CD8-positive, alpha-beta memory T cell (primary cell): ENCODE measurements around the gene KRTAP4-3. TPM values are rescaled to one million over a fixed set of nuclear protein-coding genes. Genes with fewer than 3 reads are reported as not detected.
"Not testable (repeated sequence)": the region's sequence is repeated elsewhere in the genome, so short reads cannot be mapped to it uniquely, and the experiment has no call there.

ENCODE experiments used
- CTCF ChIA-PET: fragments of 350-600 bp; sonication (Branson Sonifier 250); formaldehyde crosslinking; loops from one replicate; lab custom pipeline; 2021; ENCODE audit warnings: antibody characterized with exemption; lab: Charles Lee
- POLR2A ChIA-PET: fragments of 350-600 bp; sonication (Branson Sonifier 250); formaldehyde crosslinking; loops from one replicate; lab custom pipeline; 2021; ENCODE audit warnings: antibody characterized with exemption; lab: Charles Lee
- DNase-seq, 5 donors: peaks; one replicate each; pipeline versions ENCODE4 v3.0.0 to v3.0.0-alpha.2; 2020 to 2022; ENCODE audit warnings: mixed read lengths in 1 of 5
- H3K27ac ChIP-seq: one replicate; pipeline ENCODE4 v1.7.0; 2013; ENCODE audit warnings: low read depth, mild to moderate bottlenecking, low read length, moderate library complexity
- H3K27me3 ChIP-seq: 2 replicates; pipeline ENCODE4 v1.7.0; 2013; ENCODE audit warnings: low read length, mild to moderate bottlenecking; ENCODE audit not compliant: insufficient read depth, poor library complexity, severe bottlenecking
- H3K36me3 ChIP-seq: 2 replicates; pipeline ENCODE4 v1.7.0; 2013; ENCODE audit warnings: mild to moderate bottlenecking, low read length, moderate library complexity; ENCODE audit not compliant: insufficient read depth
- H3K4me1 ChIP-seq: 2 replicates; pipeline ENCODE4 v1.7.0; 2013; ENCODE audit warnings: mild to moderate bottlenecking, low read length, moderate library complexity; ENCODE audit not compliant: insufficient read depth
- H3K4me3 ChIP-seq: 2 replicates; pipeline ENCODE4 v1.7.0; 2013; ENCODE audit warnings: mild to moderate bottlenecking, low read length
- H3K9me3 ChIP-seq: 2 replicates; pipeline ENCODE4 v1.7.0; 2013; ENCODE audit warnings: mild to moderate bottlenecking, low read length
- H3K27ac Mint-ChIP-seq, 8 donors: one replicate each; pipeline ENCODE4 v1.8.0; 2020 to 2021; ENCODE audit warnings: mixed read lengths in 8 of 8, mild to moderate bottlenecking in 6 of 8, inconsistent platforms in 3 of 8, moderate library complexity in 3 of 8
- H3K27me3 Mint-ChIP-seq, 2 donors: one replicate each; pipeline ENCODE4 v1.8.0; 2020 to 2021; ENCODE audit warnings: mixed read lengths in 2 of 2, mild to moderate bottlenecking in 1 of 2, moderate library complexity in 1 of 2
- H3K36me3 Mint-ChIP-seq, 3 donors: one replicate each; pipeline ENCODE4 v1.8.0; 2020 to 2021; ENCODE audit warnings: mixed read lengths in 3 of 3, inconsistent platforms in 1 of 3, mild to moderate bottlenecking in 1 of 3
- H3K4me1 Mint-ChIP-seq, 3 donors: one replicate each; pipeline ENCODE4 v1.8.0; 2020 to 2021; ENCODE audit warnings: mixed read lengths in 3 of 3, inconsistent platforms in 1 of 3, mild to moderate bottlenecking in 1 of 3
- H3K4me3 Mint-ChIP-seq, 7 donors: one replicate each; pipeline ENCODE4 v1.8.0; 2020 to 2021; ENCODE audit warnings: mixed read lengths in 7 of 7, mild to moderate bottlenecking in 6 of 7, moderate library complexity in 4 of 7, inconsistent platforms in 2 of 7
- H3K9me3 Mint-ChIP-seq, 5 donors: one replicate each; pipeline ENCODE4 v1.8.0; 2020 to 2022; ENCODE audit warnings: mixed read lengths in 5 of 5, mild to moderate bottlenecking in 3 of 5, moderate library complexity in 2 of 5, inconsistent platforms in 1 of 5
- polyA plus RNA-seq: library from polyadenylated mRNA; unstranded; fragments of 300-500 nt; fragmentation: Illumina TruSeq; gene quantifications from one replicate; pipeline ENCODE4 v1.2.3, GENCODE V29; 2021
- total RNA-seq, 2 experiments: library from RNA; stranded (reverse); gene quantifications; one replicate each; pipeline ENCODE4 v1.2.3, GENCODE V29; 2021

KRTAP4-3 gene
- total and polyA plus RNA-seq, 3 experiments from 2014 or later = not detected

GRCh38 chr17:41176744-41177387 lies 8.8 kb upstream of the KRTAP4-3 start:
- Mint-ChIP-seq H3K9me3 (no peaks in the 10 kb centered on the region), H3K4me1 (peaks cover 0 to 4% (median 0%) of the 10 kb centered on the region in 3 donors)
- CTCF ChIA-PET = no interaction called here

DNA sequence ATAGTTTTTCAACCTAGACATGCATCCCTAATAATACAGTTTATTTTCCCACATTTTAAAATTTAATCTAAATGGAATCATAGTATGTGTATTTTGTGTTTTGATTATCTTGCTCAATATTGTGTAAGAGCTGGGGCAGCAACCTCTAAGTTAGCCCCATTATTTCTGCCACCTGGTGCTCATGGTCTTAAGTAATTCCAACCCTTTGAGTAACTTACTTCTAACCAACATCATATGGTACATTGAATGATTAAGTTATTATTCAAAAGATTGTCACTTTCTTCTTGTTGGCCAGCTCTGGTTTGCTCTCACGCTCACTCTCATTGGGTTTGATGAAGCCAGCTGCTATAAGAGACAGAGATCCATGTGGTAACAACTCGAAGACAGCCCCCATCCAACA lies 3.9 kb upstream of the KRTAP4-3 start:
- no peak for DNase-seq
- Histone ChIP-seq H3K4me3 (no peak overlapping the region), H3K9me3 (no peaks in the 10 kb centered on the region), H3K36me3 (no peaks in the 10 kb centered on the region), H3K27ac (no peak overlapping the region), H3K4me1 (no peaks in the 10 kb centered on the region), H3K27me3 (no peaks in the 10 kb centered on the region)
- ChIA-PET CTCF (no interaction called here), POLR2A (no interaction called here)
- peaks cover 9 to 13% of the 10 kb centered on the region in 2 donors for H3K27me3 Mint-ChIP-seq
- no peak overlapping the region for H3K4me3 Mint-ChIP-seq
- peaks cover 0 to 8% (median 0%) of the 10 kb centered on the region in 3 donors for H3K4me1 Mint-ChIP-seq
- no peaks in the 10 kb centered on the region for H3K9me3 Mint-ChIP-seq
- no peaks in the 10 kb centered on the region for H3K36me3 Mint-ChIP-seq
- no peak overlapping the region for H3K27ac Mint-ChIP-seq

More at GRCh38 chr17:41176744-41177387, 8.8 kb upstream of the KRTAP4-3 start:
- Histone ChIP-seq H3K4me3 (no peak overlapping the region), H3K36me3 (no peaks in the 10 kb centered on the region), H3K9me3 (no peaks in the 10 kb centered on the region), H3K27me3 (no peaks in the 10 kb centered on the region), H3K27ac (no peak overlapping the region), H3K4me1 (no peaks in the 10 kb centered on the region)
- H3K4me3 Mint-ChIP-seq = no peak overlapping the region
- DNase-seq = no peak
- H3K27ac Mint-ChIP-seq = no peak overlapping the region
- H3K36me3 Mint-ChIP-seq = no peaks in the 10 kb centered on the region
- H3K27me3 Mint-ChIP-seq = peaks cover 8 to 17% of the 10 kb centered on the region in 2 donors
- POLR2A ChIA-PET = no interaction called here

DNA sequence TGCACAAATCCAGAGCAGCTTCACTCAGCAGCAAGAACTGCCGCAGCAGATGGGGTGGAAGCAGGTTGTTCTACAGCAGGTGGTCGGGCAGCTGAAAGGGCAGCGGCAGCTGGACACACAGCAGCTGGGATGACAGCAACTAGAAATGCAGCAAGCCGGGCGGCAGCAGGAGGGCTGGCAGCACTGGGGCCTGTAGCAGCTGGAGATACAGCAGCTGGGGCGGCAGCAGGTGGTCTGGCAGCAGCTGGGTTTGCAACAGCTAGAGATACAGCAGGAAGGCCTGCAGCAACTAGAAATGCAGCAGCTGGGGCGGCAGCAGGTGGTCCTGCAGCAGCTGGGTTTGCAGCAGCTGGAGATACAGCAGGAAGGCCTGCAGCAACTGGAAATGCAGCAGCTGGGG lies 460 bp downstream of the KRTAP4-3 start:
- DNase-seq = no peak
- no peak overlapping the region for H3K4me3 ChIP-seq
- H3K36me3 Mint-ChIP-seq = no peaks in the 10 kb centered on the region
- H3K4me1 Mint-ChIP-seq = peaks cover 0 to 7% (median 0%) of the 10 kb centered on the region in 3 donors
- H3K9me3 ChIP-seq = no peaks in the 10 kb centered on the region
- no peaks in the 10 kb centered on the region for H3K36me3 ChIP-seq
- no peaks in the 10 kb centered on the region for H3K27me3 ChIP-seq
- no peak overlapping the region for H3K4me3 Mint-ChIP-seq
- ChIA-PET POLR2A (no interaction called here), CTCF (no interaction called here)
- no peaks in the 10 kb centered on the region for H3K4me1 ChIP-seq
- peaks cover 3 to 19% of the 10 kb centered on the region in 2 donors for H3K27me3 Mint-ChIP-seq
- no peak overlapping the region for H3K27ac ChIP-seq
- no peak overlapping the region for H3K27ac Mint-ChIP-seq
- no peaks in the 10 kb centered on the region for H3K9me3 Mint-ChIP-seq

GRCh38 chr17:41163828-41164227 lies 4.2 kb downstream of the KRTAP4-3 start:
- Histone ChIP-seq H3K4me3 (no peak overlapping the region), H3K36me3 (no peaks in the 10 kb centered on the region), H3K4me1 (no peaks in the 10 kb centered on the region), H3K27ac (no peak overlapping the region), H3K27me3 (peaks cover 4% of the 10 kb centered on the region), H3K9me3 (no peaks in the 10 kb centered on the region)
- Mint-ChIP-seq H3K4me3 (no peak overlapping the region), H3K27me3 (peaks cover 6 to 29% of the 10 kb centered on the region in 2 donors), H3K27ac (no peak overlapping the region), H3K4me1 (peaks cover 0 to 5% (median 0%) of the 10 kb centered on the region in 3 donors), H3K36me3 (no peaks in the 10 kb centered on the region), H3K9me3 (no peaks in the 10 kb centered on the region)
- CTCF ChIA-PET = no interaction called here
- no peak for DNase-seq
- POLR2A ChIA-PET = no interaction called here

DNA sequence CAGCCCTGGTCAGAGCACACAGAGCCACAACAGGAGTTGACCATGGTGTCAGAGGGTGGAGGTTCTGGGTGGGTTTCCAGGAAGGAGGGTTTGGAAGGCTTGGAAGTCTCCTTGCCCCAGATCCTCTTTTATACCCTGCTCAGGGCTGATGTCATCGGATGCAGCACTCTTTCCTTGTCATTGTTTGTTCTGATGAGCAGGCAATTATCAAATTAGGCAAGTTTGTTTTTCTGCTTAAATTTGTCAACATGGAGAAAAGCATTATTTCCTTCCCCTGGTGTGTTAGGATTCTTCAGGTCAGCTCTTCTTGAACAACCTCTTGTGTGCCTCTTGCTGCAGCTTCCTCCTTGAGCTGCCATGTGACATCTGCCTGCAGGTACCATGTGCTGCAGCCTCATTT lies 7.4 kb downstream of the KRTAP4-3 start, which contains the start of gene KRTAP4-4:
KRTAP4-4 (minus strand) TSS at position 101 of the 400 bp plus-strand sequence; CDS start at position 44, 57 bp downstream.
- Mint-ChIP-seq H3K4me3 (no peak within 1 kb of the TSS), H3K27ac (no peak within 1 kb of the TSS), H3K4me1 (no peaks in the 10 kb centered on the region), H3K9me3 (no peaks in the 10 kb centered on the region), H3K36me3 (peaks cover 0 to 4% (median 0%) of the 10 kb centered on the region in 3 donors), H3K27me3 (peaks cover 16 to 49% of the 10 kb centered on the region in 2 donors)
- no peaks in the 10 kb centered on the region for H3K9me3 ChIP-seq
- ChIA-PET CTCF (interaction anchor here (1.0 kb wide), 1 partner anchor 140 kb away, joined by 3 read pairs; no protein-coding TSS in a partner anchor), POLR2A (no interaction called here)
- H3K4me1 ChIP-seq = no peaks in the 10 kb centered on the region
- no peak within 1 kb of the TSS for H3K4me3 ChIP-seq
- no peak within 1 kb of the TSS for H3K27ac ChIP-seq
- no peak for DNase-seq
- no peaks in the 10 kb centered on the region for H3K36me3 ChIP-seq
- peaks cover 5% of the 10 kb centered on the region for H3K27me3 ChIP-seq

DNA sequence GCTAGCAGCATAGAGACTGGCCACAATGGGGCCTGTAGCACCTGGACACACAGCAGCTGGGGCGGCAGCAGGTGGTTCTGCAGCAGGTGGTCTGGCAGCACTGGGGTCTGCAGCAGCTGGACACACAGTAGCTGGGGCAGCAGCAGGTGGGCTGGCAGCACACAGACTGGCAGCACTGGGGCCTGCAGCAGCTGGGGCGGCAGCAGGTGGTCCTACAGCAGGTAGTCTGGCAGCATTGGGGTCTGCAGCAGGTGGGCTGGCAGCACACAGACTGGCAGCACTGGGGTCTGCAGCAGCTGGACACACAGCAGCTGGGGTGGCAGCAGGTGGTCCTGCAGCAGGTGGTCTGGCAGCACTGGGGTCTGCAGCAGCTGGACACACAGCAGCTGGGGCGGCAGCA lies 7.8 kb downstream of the KRTAP4-3 start:
- H3K4me3 ChIP-seq, H3K27ac ChIP-seq, H3K9me3 ChIP-seq, H3K36me3 ChIP-seq, H3K4me1 ChIP-seq, H3K27ac Mint-ChIP-seq, H3K36me3 Mint-ChIP-seq, H3K4me1 Mint-ChIP-seq, H3K9me3 Mint-ChIP-seq, POLR2A ChIA-PET, H3K4me3 Mint-ChIP-seq, H3K27me3 ChIP-seq, DNase-seq: not testable (repeated sequence)
- peaks cover 16 to 51% of the 10 kb centered on the region in 2 donors for H3K27me3 Mint-ChIP-seq
- CTCF ChIA-PET = interaction anchor here (1.0 kb wide), 1 partner anchor 141 kb away, joined by 3 read pairs; no protein-coding TSS in a partner anchor

GRCh38 chr17:41153856-41154255 lies 14.2 kb downstream of the KRTAP4-3 start:
- H3K36me3 ChIP-seq = no peaks in the 10 kb centered on the region
- peaks cover 0 to 4% (median 0%) of the 10 kb centered on the region in 3 donors for H3K36me3 Mint-ChIP-seq
- ChIA-PET CTCF (no interaction called here), POLR2A (no interaction called here)
- H3K4me1 Mint-ChIP-seq = no peaks in the 10 kb centered on the region
- H3K27me3 ChIP-seq = peaks cover under 1% of the 10 kb centered on the region
- H3K9me3 ChIP-seq = no peaks in the 10 kb centered on the region
- no peak overlapping the region for H3K4me3 ChIP-seq
- no peak overlapping the region for H3K27ac Mint-ChIP-seq
- H3K27ac ChIP-seq = no peak overlapping the region
- H3K4me3 Mint-ChIP-seq = no peak overlapping the region
- no peak for DNase-seq
- no peaks in the 10 kb centered on the region for H3K9me3 Mint-ChIP-seq
- H3K27me3 Mint-ChIP-seq = peaks cover 18 to 53% of the 10 kb centered on the region in 2 donors
- H3K4me1 ChIP-seq = no peaks in the 10 kb centered on the region

DNA sequence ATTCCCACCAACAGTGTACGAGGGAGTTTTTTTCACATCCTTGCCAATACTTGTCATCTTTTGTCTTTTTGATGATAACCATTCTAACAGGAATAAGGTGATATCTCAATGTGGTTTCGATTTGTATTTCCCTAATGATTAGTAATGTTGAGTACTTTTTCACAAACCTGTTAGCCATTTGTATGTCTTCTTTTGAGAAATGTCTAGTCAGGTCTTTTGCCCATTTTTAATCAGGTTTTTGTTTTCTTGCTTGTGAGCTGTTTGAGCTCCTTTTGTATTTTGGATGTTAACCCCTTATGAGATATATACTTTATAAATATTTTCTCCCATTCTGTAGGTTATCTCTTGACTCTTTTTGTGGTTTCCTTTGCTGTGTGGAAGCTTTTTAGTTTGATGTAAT lies 16.5 kb downstream of the KRTAP4-3 start:
- Mint-ChIP-seq H3K4me3 (no peak overlapping the region), H3K36me3 (no peaks in the 10 kb centered on the region), H3K27ac (no peak overlapping the region), H3K9me3 (no peaks in the 10 kb centered on the region), H3K27me3 (peaks cover 7 to 45% of the 10 kb centered on the region in 2 donors), H3K4me1 (peaks cover 0 to 2% (median 0%) of the 10 kb centered on the region in 3 donors)
- H3K27ac ChIP-seq = no peak overlapping the region
- ChIA-PET CTCF (no interaction called here), POLR2A (no interaction called here)
- no peaks in the 10 kb centered on the region for H3K27me3 ChIP-seq
- H3K4me3 ChIP-seq = no peak overlapping the region
- no peak for DNase-seq
- no peaks in the 10 kb centered on the region for H3K4me1 ChIP-seq
- H3K9me3 ChIP-seq = no peaks in the 10 kb centered on the region
- H3K36me3 ChIP-seq = no peaks in the 10 kb centered on the region
